OCI-LY1 (cell line): ENCODE results near the gene PHRF1.

ENCODE experiments used
- CTCF ChIP-seq: fragments of 200-600 bp; sonication (generic), shearing (Covaris generic); IDR thresholded peaks from 2 replicates; pipeline ENCODE4 v1.5.1; 2017; ENCODE audit warnings: mild to moderate bottlenecking, antibody characterized with exemption, low read length, moderate library complexity, mixed read lengths
- EZH2 ChIP-seq: fragments of 200-600 bp; sonication (generic), shearing (Covaris generic); IDR thresholded peaks from 2 replicates; pipeline ENCODE4 v1.8.0; 2017; ENCODE audit warnings: borderline replicate concordance, mixed run types, mild to moderate bottlenecking, antibody characterized with exemption, low read length, moderate library complexity, mixed read lengths

GRCh38 chr11:573146-573759, 3.0 kb upstream of the PHRF1 start:
- TF ChIP-seq CTCF, result no peak
- TF ChIP-seq EZH2, result no peak
